ENCODE results near the gene VDAC2. TPM values are rescaled to one million over a fixed set of nuclear protein-coding genes. Genes with fewer than 3 reads are reported as not detected.
"Not testable (repeated sequence)": the region's sequence is repeated elsewhere in the genome, so short reads cannot be mapped to it uniquely, and the experiment has no call there.

VDAC2 gene
- total RNA-seq, 1 experiment from 2014 or later = 224 TPM

GRCh38 chr10:75206638-75207037, 4.0 kb upstream of the VDAC2 start:
- not testable (repeated sequence) for H3K27ac ChIP-seq; H3K9me3 ChIP-seq (replicated peaks); H3K4me3 ChIP-seq; DNase-seq (ENCODE audit: low read depth in 1 of 2, low spot score in 2 of 2); H3K27me3 ChIP-seq (replicated peaks)
- Histone ChIP-seq H3K36me3 (peaks cover 11% of the 10 kb centered on the region), H3K4me1 (replicated peaks) (peaks cover 13% of the 10 kb centered on the region)

- DNase-seq (ENCODE audit: low read depth in 1 of 2, low spot score in 2 of 2) = no peak
- Histone ChIP-seq H3K36me3 (peaks cover 17% of the 10 kb centered on the region), H3K9me3 (replicated peaks) (no peaks in the 10 kb centered on the region), H3K4me1 (replicated peaks) (peaks cover 19% of the 10 kb centered on the region), H3K4me3 (no peak overlapping the region), H3K27ac (no peak overlapping the region), H3K27me3 (replicated peaks) (no peaks in the 10 kb centered on the region)
These were observed 3.3 kb upstream of the VDAC2 start for GRCh38 chr10:75207079-75207856.

GRCh38 chr10:75207857-75208144, 2.8 kb upstream of the VDAC2 start:
- Histone ChIP-seq H3K4me3 (no peak overlapping the region), H3K27me3 (replicated peaks) (no peaks in the 10 kb centered on the region), H3K27ac (no peak overlapping the region), H3K9me3 (replicated peaks) (no peaks in the 10 kb centered on the region), H3K4me1 (replicated peaks) (peaks cover 16% of the 10 kb centered on the region), H3K36me3 (peaks cover 22% of the 10 kb centered on the region)
- no peak for DNase-seq (ENCODE audit: low read depth in 1 of 2, low spot score in 2 of 2)

GRCh38 chr10:75208181-75208580, 2.4 kb upstream of the VDAC2 start:
- H3K27ac ChIP-seq = no peak overlapping the region
- peaks cover 14% of the 10 kb centered on the region for H3K4me1 ChIP-seq (replicated peaks)
- H3K36me3 ChIP-seq = peaks cover 26% of the 10 kb centered on the region
- DNase-seq (ENCODE audit: low read depth in 1 of 2, low spot score in 2 of 2) = no peak
- no peak overlapping the region for H3K4me3 ChIP-seq
- no peaks in the 10 kb centered on the region for H3K27me3 ChIP-seq (replicated peaks)
- no peaks in the 10 kb centered on the region for H3K9me3 ChIP-seq (replicated peaks)

- peaks cover 37% of the 10 kb centered on the region for H3K36me3 ChIP-seq
- peaks cover 14% of the 10 kb centered on the region for H3K4me1 ChIP-seq (replicated peaks)
- H3K9me3 ChIP-seq (replicated peaks) = no peaks in the 10 kb centered on the region
- H3K27ac ChIP-seq = peak overlapping the region; percentile 93
- H3K27me3 ChIP-seq (replicated peaks) = no peaks in the 10 kb centered on the region
- no peak for DNase-seq (ENCODE audit: low read depth in 1 of 2, low spot score in 2 of 2)
- H3K4me3 ChIP-seq = peak overlapping the region; percentile 90
These were observed 1.3 kb upstream of the VDAC2 start for GRCh38 chr10:75209086-75209920.

- H3K36me3 ChIP-seq = peaks cover 43% of the 10 kb centered on the region
- no peaks in the 10 kb centered on the region for H3K9me3 ChIP-seq (replicated peaks)
- peaks cover 14% of the 10 kb centered on the region for H3K4me1 ChIP-seq (replicated peaks)
- peak overlapping the region; percentile 90 for H3K4me3 ChIP-seq
- DNase-seq (ENCODE audit: low read depth in 1 of 2, low spot score in 2 of 2) = peak in 1 of 2 experiments; percentile 78
- peak overlapping the region; percentile 93 for H3K27ac ChIP-seq
- H3K27me3 ChIP-seq (replicated peaks) = no peaks in the 10 kb centered on the region
These were observed 695 bp upstream of the VDAC2 start for GRCh38 chr10:75209921-75210281.

GRCh38 chr10:75211007-75211691, 553 bp downstream of the VDAC2 start:
- Histone ChIP-seq H3K27ac (peak overlapping the region; percentile 93), H3K4me1 (replicated peaks) (peaks cover 14% of the 10 kb centered on the region), H3K36me3 (peaks cover 54% of the 10 kb centered on the region), H3K27me3 (replicated peaks) (no peaks in the 10 kb centered on the region), H3K4me3 (peak overlapping the region; percentile 90), H3K9me3 (replicated peaks) (no peaks in the 10 kb centered on the region)
- peak in 1 of 2 experiments; percentile 43 for DNase-seq (ENCODE audit: low read depth in 1 of 2, low spot score in 2 of 2)

GRCh38 chr10:75212343-75212742, 1.7 kb downstream of the VDAC2 start:
- Histone ChIP-seq H3K9me3 (replicated peaks) (no peaks in the 10 kb centered on the region), H3K27ac (no peak overlapping the region), H3K4me3 (peak overlapping the region; percentile 90; the same call in 1 of the 2 replicates), H3K27me3 (replicated peaks) (no peaks in the 10 kb centered on the region), H3K4me1 (replicated peaks) (peaks cover 14% of the 10 kb centered on the region), H3K36me3 (peaks cover 66% of the 10 kb centered on the region)
- no peak for DNase-seq (ENCODE audit: low read depth in 1 of 2, low spot score in 2 of 2)

GRCh38 chr10:75220274-75220673, 9.7 kb downstream of the VDAC2 start:
- H3K4me1 ChIP-seq (replicated peaks) = peaks cover 23% of the 10 kb centered on the region
- H3K27me3 ChIP-seq (replicated peaks) = no peaks in the 10 kb centered on the region
- H3K36me3 ChIP-seq = peaks cover 99% of the 10 kb centered on the region
- H3K27ac ChIP-seq = no peak overlapping the region
- no peaks in the 10 kb centered on the region for H3K9me3 ChIP-seq (replicated peaks)
- H3K4me3 ChIP-seq = no peak overlapping the region
- no peak for DNase-seq (ENCODE audit: low read depth in 1 of 2, low spot score in 2 of 2)

GRCh38 chr10:75221492-75221891, 10.9 kb downstream of the VDAC2 start:
- not testable (repeated sequence) for DNase-seq (ENCODE audit: low read depth in 1 of 2, low spot score in 2 of 2); H3K9me3 ChIP-seq (replicated peaks); H3K4me3 ChIP-seq; H3K27me3 ChIP-seq (replicated peaks); H3K27ac ChIP-seq
- Histone ChIP-seq H3K36me3 (peaks cover 98% of the 10 kb centered on the region), H3K4me1 (replicated peaks) (peaks cover 35% of the 10 kb centered on the region)

- Histone ChIP-seq H3K9me3 (replicated peaks) (no peaks in the 10 kb centered on the region), H3K27ac (no peak overlapping the region), H3K4me1 (replicated peaks) (peaks cover 39% of the 10 kb centered on the region), H3K27me3 (replicated peaks) (no peaks in the 10 kb centered on the region), H3K4me3 (no peak overlapping the region), H3K36me3 (peaks cover 90% of the 10 kb centered on the region)
- no peak for DNase-seq (ENCODE audit: low read depth in 1 of 2, low spot score in 2 of 2)
These were observed 12.9 kb downstream of the VDAC2 start for GRCh38 chr10:75223507-75223906.

GRCh38 chr10:75226095-75226494, 15.5 kb downstream of the VDAC2 start:
- Histone ChIP-seq H3K4me3 (no peak overlapping the region), H3K9me3 (replicated peaks) (no peaks in the 10 kb centered on the region), H3K27ac (peak overlapping the region; percentile 66), H3K27me3 (replicated peaks) (no peaks in the 10 kb centered on the region), H3K36me3 (peaks cover 87% of the 10 kb centered on the region), H3K4me1 (replicated peaks) (peaks cover 53% of the 10 kb centered on the region)
- DNase-seq (ENCODE audit: low read depth in 1 of 2, low spot score in 2 of 2) = no peak

GRCh38 chr10:75226656-75227055, 16.1 kb downstream of the VDAC2 start:
- no peak for DNase-seq (ENCODE audit: low read depth in 1 of 2, low spot score in 2 of 2)
- Histone ChIP-seq H3K27me3 (replicated peaks) (no peaks in the 10 kb centered on the region), H3K4me3 (no peak overlapping the region), H3K36me3 (peaks cover 87% of the 10 kb centered on the region), H3K9me3 (replicated peaks) (no peaks in the 10 kb centered on the region), H3K4me1 (replicated peaks) (peaks cover 53% of the 10 kb centered on the region), H3K27ac (no peak overlapping the region)

- H3K4me3 ChIP-seq = no peak overlapping the region
- no peak for DNase-seq (ENCODE audit: low read depth in 1 of 2, low spot score in 2 of 2)
- H3K36me3 ChIP-seq = peaks cover 85% of the 10 kb centered on the region
- no peaks in the 10 kb centered on the region for H3K9me3 ChIP-seq (replicated peaks)
- no peak overlapping the region for H3K27ac ChIP-seq
- H3K4me1 ChIP-seq (replicated peaks) = peaks cover 50% of the 10 kb centered on the region
- no peaks in the 10 kb centered on the region for H3K27me3 ChIP-seq (replicated peaks)
These were observed 17.7 kb downstream of the VDAC2 start for GRCh38 chr10:75228278-75228677.

Measured in SJSA1 (cell line).